H9 (cell line): ENCODE measurements around the gene OXA1L. TPM values are rescaled to one million over a fixed set of nuclear protein-coding genes. Genes with fewer than 3 reads are reported as not detected.

Experiments used
- DNase-seq: peaks from one replicate; pipeline ENCODE4 v3.0.0-alpha.2; 2017
- H2AFZ ChIP-seq: one replicate; pipeline ENCODE4 v1.6.1; 2013; ENCODE audit warnings: mild to moderate bottlenecking, low read length, control low read depth, moderate library complexity
- H2AK5ac ChIP-seq: 2 replicates; pipeline ENCODE4 v1.6.1; 2013; ENCODE audit warnings: low read length, control low read depth, mixed read lengths; ENCODE audit not compliant: insufficient read length
- H2BK120ac ChIP-seq: one replicate; pipeline ENCODE4 v1.6.1; 2013; ENCODE audit warnings: low read depth, mild to moderate bottlenecking, low read length, control low read depth, inconsistent platforms; ENCODE audit not compliant: poor library complexity, severe bottlenecking
- H2BK12ac ChIP-seq: 2 replicates; pipeline ENCODE4 v1.6.1; 2013; ENCODE audit warnings: low read length, control low read depth, mixed read lengths, low read depth; ENCODE audit not compliant: insufficient read length
- H2BK15ac ChIP-seq: 2 replicates; pipeline ENCODE4 v1.6.1; 2013; ENCODE audit warnings: low read depth, low read length, control low read depth
- H2BK20ac ChIP-seq: one replicate; pipeline ENCODE4 v1.6.1; 2013; ENCODE audit warnings: low read depth, mild to moderate bottlenecking, low read length, control low read depth, inconsistent platforms; ENCODE audit not compliant: poor library complexity, severe bottlenecking
- H2BK5ac ChIP-seq: 2 replicates; pipeline ENCODE4 v1.6.1; 2013; ENCODE audit warnings: low read length, control low read depth, mixed read lengths; ENCODE audit not compliant: insufficient read length
- H3K14ac ChIP-seq: 2 replicates; pipeline ENCODE4 v1.6.1; 2013; ENCODE audit warnings: low read length, control low read depth; ENCODE audit not compliant: insufficient read depth
- H3K18ac ChIP-seq: 2 replicates; pipeline ENCODE4 v1.6.1; 2013; ENCODE audit warnings: low read depth, mild to moderate bottlenecking, mixed read lengths, low read length, control low read depth; ENCODE audit not compliant: insufficient read length
- H3K23ac ChIP-seq: 2 replicates; pipeline ENCODE4 v1.6.1; 2013; ENCODE audit warnings: low read length, control low read depth, mixed read lengths, low read depth; ENCODE audit not compliant: insufficient read length
- H3K23me2 ChIP-seq: 2 replicates; pipeline ENCODE4 v1.6.1; 2013; ENCODE audit warnings: low read depth, mild to moderate bottlenecking, mixed read lengths, low read length, control low read depth; ENCODE audit not compliant: insufficient read length, poor library complexity, severe bottlenecking
- H3K27ac ChIP-seq: 2 replicates; pipeline ENCODE4 v1.5.1; 2013; ENCODE audit warnings: low read length, control low read depth, mixed read lengths, low read depth; ENCODE audit not compliant: insufficient read length
- H3K27me3 ChIP-seq: 2 replicates; pipeline ENCODE4 v1.6.1; 2013; ENCODE audit warnings: low read length, control low read depth, inconsistent platforms; ENCODE audit not compliant: insufficient read depth
- H3K4ac ChIP-seq: 2 replicates; pipeline ENCODE4 v1.6.1; 2013; ENCODE audit warnings: low read depth, mild to moderate bottlenecking, control low read depth, inconsistent platforms, low read length, moderate library complexity
- H3K4me1 ChIP-seq: 2 replicates; pipeline ENCODE4 v1.6.1; 2013; ENCODE audit warnings: low read length, control low read depth, inconsistent platforms; ENCODE audit not compliant: insufficient read depth
- H3K4me2 ChIP-seq: 2 replicates; pipeline ENCODE4 v1.6.1; 2013; ENCODE audit warnings: low read length, control low read depth, mixed read lengths; ENCODE audit not compliant: insufficient read length, insufficient read depth
- H3K56ac ChIP-seq: 2 replicates; pipeline ENCODE4 v1.6.1; 2013; ENCODE audit warnings: low read depth, mild to moderate bottlenecking, mixed read lengths, low read length, control low read depth; ENCODE audit not compliant: insufficient read length
- H3K79me1 ChIP-seq: 2 replicates; pipeline ENCODE4 v1.6.1; 2013; ENCODE audit warnings: low read depth, mild to moderate bottlenecking, moderate library complexity, low read length, control low read depth, inconsistent platforms; ENCODE audit not compliant: insufficient read depth, poor library complexity, severe bottlenecking
- H3K79me2 ChIP-seq: 2 replicates; pipeline ENCODE4 v1.6.1; 2013; ENCODE audit warnings: low read length, control low read depth, inconsistent platforms; ENCODE audit not compliant: insufficient read depth
- H3K9ac ChIP-seq: 2 replicates; pipeline ENCODE4 v1.6.1; 2013; ENCODE audit warnings: low read length, control low read depth, mixed read lengths; ENCODE audit not compliant: insufficient read length; ENCODE audit errors: extremely low read depth
- H3K9me3 ChIP-seq: one replicate; pipeline ENCODE4 v1.6.1; 2013; ENCODE audit warnings: low read depth, low read length, inconsistent platforms; ENCODE audit not compliant: control insufficient read depth
- H3T11ph ChIP-seq: one replicate; pipeline ENCODE4 v1.6.1; 2013; ENCODE audit warnings: mild to moderate bottlenecking, low read length, control low read depth, inconsistent platforms
- H4K20me1 ChIP-seq: one replicate; pipeline ENCODE4 v1.6.1; 2013; ENCODE audit not compliant: control insufficient read depth, insufficient read length, insufficient read depth
- H4K5ac ChIP-seq: 2 replicates; pipeline ENCODE4 v1.6.1; 2013; ENCODE audit warnings: low read depth, mild to moderate bottlenecking, mixed read lengths, low read length, control low read depth; ENCODE audit not compliant: insufficient read length
- H4K8ac ChIP-seq: replicated peaks from 2 replicates; pipeline ENCODE4 v1.6.1; 2013; ENCODE audit warnings: low read length, control low read depth, mixed read lengths, low read depth; ENCODE audit not compliant: insufficient read length
- H4K91ac ChIP-seq: 2 replicates; pipeline ENCODE4 v1.6.1; 2013; ENCODE audit warnings: low read depth, mild to moderate bottlenecking, moderate library complexity, mixed read lengths, low read length, control low read depth; ENCODE audit not compliant: insufficient read length
- H3K27ac Mint-ChIP-seq, 3 experiments: 2 replicates in 2 of 3; 3 replicates in 1 of 3; pipeline ENCODE4 v1.8.0; 2020 to 2021; ENCODE audit warnings: mixed read lengths in 3 of 3, mild to moderate bottlenecking in 1 of 3, moderate library complexity in 1 of 3
- H3K27me3 Mint-ChIP-seq: 2 replicates; pipeline ENCODE4 v1.8.0; 2021; ENCODE audit warnings: low read depth, mild to moderate bottlenecking, moderate library complexity, mixed read lengths
- H3K36me3 Mint-ChIP-seq, 3 experiments: 2 replicates in 2 of 3; 3 replicates in 1 of 3; pipeline ENCODE4 v1.8.0; 2020 to 2021; ENCODE audit warnings: low read depth in 3 of 3, mixed read lengths in 3 of 3; ENCODE audit not compliant: insufficient read depth in 1 of 3
- H3K4me1 Mint-ChIP-seq, 2 experiments: 2 replicates each; pipeline ENCODE4 v1.8.0; 2020; ENCODE audit warnings: mixed read lengths in 2 of 2
- H3K4me3 Mint-ChIP-seq, 2 experiments: 2 replicates in 1 of 2; 3 replicates in 1 of 2; pipeline ENCODE4 v1.8.0; 2020 to 2021; ENCODE audit warnings: mild to moderate bottlenecking in 2 of 2, mixed read lengths in 2 of 2, moderate library complexity in 1 of 2
- H3K9me3 Mint-ChIP-seq, 2 experiments: 2 replicates in 1 of 2; 3 replicates in 1 of 2; pipeline ENCODE4 v1.8.0; 2020; ENCODE audit warnings: mild to moderate bottlenecking in 2 of 2, mixed read lengths in 2 of 2, moderate library complexity in 1 of 2
- CTCF ChIP-seq: fragments of 200-600 bp; sonication (generic); conservative IDR thresholded peaks from 3 replicates; pipeline ENCODE4 v1.8.0; 2021; ENCODE audit warnings: antibody characterized with exemption, mild to moderate bottlenecking
- WGBS: extraction: QIAGEN DNeasy Blood & Tissue Kit; methylation state at CpG from one replicate; pipeline ENCODE4 v1.1.7; 2013; ENCODE audit warnings: missing lambda C conversion rate, low lambda C conversion rate, mixed read lengths; ENCODE audit not compliant: insufficient read length; ENCODE audit errors: extremely low coverage; 5-methylcytosine and 5-hydroxymethylcytosine counted together
- total RNA-seq: library from RNA; stranded (reverse); gene quantifications from 2 replicates; pipeline ENCODE4 v1.2.1, GENCODE V29; 2021

OXA1L gene
- total RNA-seq, 1 experiment from 2014 or later = 128 TPM

GRCh38 chr14:22773162-22774010, 6.9 kb downstream of the OXA1L start:
- Mint-ChIP-seq H3K9me3 (no peaks in the 10 kb centered on the region), H3K27me3 (no peaks in the 10 kb centered on the region), H3K4me3 (no peak overlapping the region), H3K27ac (no peak overlapping the region; a peak in 1 of 7 replicates), H3K4me1 (no peaks in the 10 kb centered on the region), H3K36me3 (peaks cover 33 to 48% (median 35%) of the 10 kb centered on the region in 3 experiments)
- H3K9ac ChIP-seq = no peak overlapping the region
- no peak for DNase-seq
- H4K8ac ChIP-seq = no peak overlapping the region
- H3K23ac ChIP-seq = no peak overlapping the region
- no peak overlapping the region for H3K4ac ChIP-seq
- H2AK5ac ChIP-seq = no peak overlapping the region
- H3T11ph ChIP-seq = no peak overlapping the region
- H3K27me3 ChIP-seq = no peaks in the 10 kb centered on the region
- H3K14ac ChIP-seq = no peak overlapping the region
- 0 out of 2 replicates have a peak, but pooled peaks cover 2% of the 10 kb centered on the region for H3K79me2 ChIP-seq
- no peak overlapping the region for H4K91ac ChIP-seq
- no peak overlapping the region for H3K4me2 ChIP-seq
- H3K79me1 ChIP-seq = no peaks in the 10 kb centered on the region
- H2BK12ac ChIP-seq = no peak overlapping the region
- H3K4me1 ChIP-seq = no peaks in the 10 kb centered on the region
- no peaks in the 10 kb centered on the region for H4K20me1 ChIP-seq
- no peak overlapping the region for H2BK120ac ChIP-seq
- no peak overlapping the region for H3K18ac ChIP-seq
- H3K56ac ChIP-seq = no peak overlapping the region
- no peaks in the 10 kb centered on the region for H3K23me2 ChIP-seq
- no peak overlapping the region for H2BK15ac ChIP-seq
- H4K5ac ChIP-seq = no peak overlapping the region
- no peak overlapping the region for H2BK5ac ChIP-seq
- H2BK20ac ChIP-seq = no peak overlapping the region
- H3K9me3 ChIP-seq = no peaks in the 10 kb centered on the region
- H2AFZ ChIP-seq = no peak overlapping the region
- WGBS = no CpG with 5 or more reads among the region's 8 CpGs
- no peak overlapping the region for H3K27ac ChIP-seq
- no peak for TF ChIP-seq CTCF
